Ovary (tissue), 3 donors: Measurements from ENCODE around the gene OR5H1.

ENCODE experiments used
- POLR2A ChIP-seq: fragments of 450-650 bp; IDR thresholded peaks from one replicate; pipeline ENCODE4 v1.6.1; 2017; ENCODE audit warnings: antibody characterized with exemption, mild to moderate bottlenecking, moderate library complexity
- TF ChIP-seq, protein P1 (sequence below), 3 donors: fragments of 450-650 bp in 2 of 3; fragments of 200-600 bp in 1 of 3; IDR thresholded peaks; one replicate each; pipeline versions ENCODE4 v1.5.1 to v1.8.0; 2016 to 2022; ENCODE audit warnings: antibody characterized with exemption in 3 of 3, mild to moderate bottlenecking in 1 of 3
- donor health status: DM: no; HTN: no; CAD: no.

DNA sequence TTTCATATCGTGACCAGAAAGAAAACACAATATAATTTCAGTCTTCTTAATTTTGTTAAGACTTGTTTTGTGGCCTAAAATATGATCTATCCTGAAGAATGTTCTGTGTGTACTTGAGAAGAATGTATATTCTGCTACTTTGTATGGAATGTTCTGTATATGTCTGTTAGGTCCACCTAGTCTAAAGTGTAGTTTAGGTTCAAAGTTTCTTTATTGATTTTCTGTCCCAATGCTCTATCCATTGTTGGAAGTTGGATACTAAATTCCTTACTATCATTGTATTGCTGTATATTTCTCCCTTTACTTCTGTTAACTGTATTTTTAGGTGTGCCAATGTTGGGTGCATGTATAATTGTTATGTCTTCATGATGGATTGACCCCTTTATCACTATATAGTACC is 22.4 kb upstream of the OR5H1 start:
- TF ChIP-seq, protein P1, sequence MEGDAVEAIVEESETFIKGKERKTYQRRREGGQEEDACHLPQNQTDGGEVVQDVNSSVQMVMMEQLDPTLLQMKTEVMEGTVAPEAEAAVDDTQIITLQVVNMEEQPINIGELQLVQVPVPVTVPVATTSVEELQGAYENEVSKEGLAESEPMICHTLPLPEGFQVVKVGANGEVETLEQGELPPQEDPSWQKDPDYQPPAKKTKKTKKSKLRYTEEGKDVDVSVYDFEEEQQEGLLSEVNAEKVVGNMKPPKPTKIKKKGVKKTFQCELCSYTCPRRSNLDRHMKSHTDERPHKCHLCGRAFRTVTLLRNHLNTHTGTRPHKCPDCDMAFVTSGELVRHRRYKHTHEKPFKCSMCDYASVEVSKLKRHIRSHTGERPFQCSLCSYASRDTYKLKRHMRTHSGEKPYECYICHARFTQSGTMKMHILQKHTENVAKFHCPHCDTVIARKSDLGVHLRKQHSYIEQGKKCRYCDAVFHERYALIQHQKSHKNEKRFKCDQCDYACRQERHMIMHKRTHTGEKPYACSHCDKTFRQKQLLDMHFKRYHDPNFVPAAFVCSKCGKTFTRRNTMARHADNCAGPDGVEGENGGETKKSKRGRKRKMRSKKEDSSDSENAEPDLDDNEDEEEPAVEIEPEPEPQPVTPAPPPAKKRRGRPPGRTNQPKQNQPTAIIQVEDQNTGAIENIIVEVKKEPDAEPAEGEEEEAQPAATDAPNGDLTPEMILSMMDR (IDR thresholded peaks at IDR 0.05) = no peak
- TF ChIP-seq POLR2A = no peak
